H1 (cell line): Measurements from ENCODE around the gene ZNF473. TPM values are rescaled to one million over a fixed set of nuclear protein-coding genes. Genes with fewer than 3 reads are reported as not detected.

Experiments
- CTCF ChIA-PET: fragments of 300-600 bp; sonication (Branson Sonifier 250); formaldehyde crosslinking; loops from one replicate; lab custom pipeline; 2021; ENCODE audit not compliant: partially characterized antibody; lab: Charles Lee
- POLR2A ChIA-PET: fragments of 300-600 bp; sonication (Branson Sonifier 250); formaldehyde crosslinking; loops from one replicate; lab custom pipeline; 2021; ENCODE audit warnings: inconsistent platforms; ENCODE audit not compliant: partially characterized antibody; lab: Charles Lee
- DNase-seq, 2 experiments: peaks; one replicate each; pipeline versions ENCODE4 v3.0.0 to v3.0.0-alpha.2; 2010 to 2022; ENCODE audit warnings: low spot score in 2 of 2, low read depth in 1 of 2, mixed read lengths in 1 of 2
- FAIRE-seq: peaks from 2 replicates; lab custom pipeline; 2011; peaks lifted over from hg19 to GRCh38; lab: Jason Lieb, UNC
- H2AFZ ChIP-seq: 2 replicates; pipeline ENCODE4 v1.8.1; 2012; ENCODE audit warnings: low read length, inconsistent platforms
- H2AK5ac ChIP-seq: 2 replicates; pipeline ENCODE4 v1.6.1; 2013; ENCODE audit warnings: low read depth, low read length
- H2BK120ac ChIP-seq: replicated peaks from 2 replicates; pipeline ENCODE3; 2013; ENCODE audit warnings: low read depth, low read length, inconsistent platforms
- H2BK12ac ChIP-seq: 2 replicates; pipeline ENCODE4 v1.6.1; 2013; ENCODE audit warnings: low read depth, low read length
- H2BK15ac ChIP-seq: 2 replicates; pipeline ENCODE4 v1.6.1; 2013; ENCODE audit warnings: low read length
- H2BK20ac ChIP-seq: 2 replicates; pipeline ENCODE4 v1.6.1; 2013; ENCODE audit warnings: low read length
- H2BK5ac ChIP-seq: 2 replicates; pipeline ENCODE4 v1.6.1; 2013; ENCODE audit warnings: low read depth, low read length
- H3K14ac ChIP-seq: 2 replicates; pipeline ENCODE4 v1.6.1; 2013; ENCODE audit warnings: inconsistent platforms; ENCODE audit not compliant: insufficient read length
- H3K18ac ChIP-seq: 2 replicates; pipeline ENCODE4 v1.6.1; 2013; ENCODE audit warnings: low read length; ENCODE audit errors: extremely low read depth
- H3K23ac ChIP-seq: 2 replicates; pipeline ENCODE4 v1.6.1; 2013; ENCODE audit warnings: inconsistent platforms; ENCODE audit not compliant: insufficient read length
- H3K23me2 ChIP-seq: 2 replicates; pipeline ENCODE4 v1.6.1; 2013; ENCODE audit warnings: low read depth, low read length
- H3K27ac ChIP-seq: 2 replicates; pipeline ENCODE4 v1.6.1; 2011; ENCODE audit warnings: low read depth, low read length, inconsistent platforms
- H3K27me3 ChIP-seq, 4 experiments: replicated peaks in 1 of 4; 1 replicate in 1 of 4; 2 replicates in 3 of 4; pipeline versions ENCODE4 v1.6.1 to v1.8.1; 2011 to 2013; ENCODE audit warnings: low read length in 3 of 4, mild to moderate bottlenecking in 3 of 4, inconsistent platforms in 2 of 4, mixed read lengths in 2 of 4, moderate library complexity in 1 of 4; ENCODE audit not compliant: control insufficient read depth in 3 of 4, insufficient read depth in 3 of 4; ENCODE audit errors: extremely low read depth in 1 of 4
- H3K36me3 ChIP-seq, 4 experiments: 2 replicates each; pipeline versions ENCODE4 v1.6.1 to v1.8.1; 2011 to 2013; ENCODE audit warnings: mild to moderate bottlenecking in 4 of 4, low read length in 3 of 4, moderate library complexity in 2 of 4, control low read depth in 1 of 4, inconsistent platforms in 1 of 4; ENCODE audit not compliant: insufficient read depth in 4 of 4, control insufficient read depth in 2 of 4
- H3K4ac ChIP-seq: replicated peaks from 2 replicates; pipeline ENCODE3; 2013; ENCODE audit warnings: low read length, low read depth, mixed read lengths, inconsistent platforms; ENCODE audit not compliant: insufficient read length
- H3K4me1 ChIP-seq, 4 experiments: replicated peaks in 1 of 4; 1 replicate in 1 of 4; 2 replicates in 3 of 4; pipeline versions ENCODE4 v1.6.1 to v1.8.1; 2011 to 2013; ENCODE audit warnings: low read length in 3 of 4, inconsistent platforms in 2 of 4, mixed read lengths in 1 of 4; ENCODE audit not compliant: insufficient read depth in 4 of 4, control insufficient read depth in 3 of 4
- H3K4me2 ChIP-seq, 2 experiments: 2 replicates each; pipeline versions ENCODE4 v1.6.1 to v1.8.1; 2011 to 2013; ENCODE audit warnings: low read depth in 2 of 2, low read length in 2 of 2, control low read depth in 1 of 2, inconsistent platforms in 1 of 2, mild to moderate bottlenecking in 1 of 2; ENCODE audit not compliant: insufficient read depth in 1 of 2
- H3K4me3 ChIP-seq, 4 experiments: fragments of 200-600, 300-600 bp in 1 of 4; sonication (generic), shearing (Covaris generic), sonication (Bioruptor Twin) in 1 of 4; 2 replicates each; pipeline versions ENCODE4 v1.5.1 to v1.8.1; 2011 to 2016; ENCODE audit warnings: low read length in 4 of 4, low read depth in 3 of 4, control low read depth in 2 of 4, inconsistent platforms in 2 of 4, mild to moderate bottlenecking in 2 of 4, mixed read lengths in 1 of 4, moderate library complexity in 1 of 4; ENCODE audit not compliant: insufficient read depth in 2 of 4; ENCODE audit errors: extremely low read depth in 1 of 4
- H3K56ac ChIP-seq: replicated peaks from 2 replicates; pipeline ENCODE3; 2013; ENCODE audit warnings: low read depth, mild to moderate bottlenecking, mixed read lengths, low read length, inconsistent platforms; ENCODE audit not compliant: insufficient read length
- H3K79me1 ChIP-seq: 2 replicates; pipeline ENCODE4 v1.6.1; 2013; ENCODE audit warnings: low read depth, low read length, control low read depth
- H3K79me2 ChIP-seq, 2 experiments: 2 replicates each; pipeline versions ENCODE4 v1.6.1 to v1.8.1; 2012 to 2013; ENCODE audit warnings: low read length in 2 of 2, mild to moderate bottlenecking in 2 of 2, inconsistent platforms in 1 of 2; ENCODE audit not compliant: insufficient read depth in 2 of 2, control insufficient read depth in 1 of 2
- H3K9ac ChIP-seq, 4 experiments: replicated peaks in 1 of 4; 1 replicate in 1 of 4; 2 replicates in 3 of 4; pipeline versions ENCODE4 v1.6.1 to v1.8.1; 2011 to 2013; ENCODE audit warnings: low read depth in 3 of 4, low read length in 3 of 4, control low read depth in 2 of 4, mild to moderate bottlenecking in 2 of 4, moderate library complexity in 2 of 4, inconsistent platforms in 1 of 4; ENCODE audit errors: extremely low read depth in 1 of 4
- H3K9me3 ChIP-seq, 2 experiments: 2 replicates each; pipeline versions ENCODE4 v1.6.1 to v1.8.1; 2012 to 2013; ENCODE audit warnings: mild to moderate bottlenecking in 2 of 2, moderate library complexity in 2 of 2, control low read depth in 1 of 2, inconsistent platforms in 1 of 2, low read depth in 1 of 2, low read length in 1 of 2, mixed read lengths in 1 of 2; ENCODE audit not compliant: insufficient read depth in 2 of 2
- H4K20me1 ChIP-seq, 2 experiments: replicated peaks in 1 of 2; 2 replicates each; pipeline versions ENCODE3 to v1.8.1; 2011 to 2013; ENCODE audit warnings: inconsistent platforms in 2 of 2, low read length in 2 of 2, mild to moderate bottlenecking in 1 of 2; ENCODE audit not compliant: insufficient read depth in 2 of 2, control insufficient read depth in 1 of 2
- H4K5ac ChIP-seq: 2 replicates; pipeline ENCODE4 v1.6.1; 2013; ENCODE audit warnings: low read length, low read depth, mixed read lengths, inconsistent platforms; ENCODE audit not compliant: insufficient read length
- H4K8ac ChIP-seq: 2 replicates; pipeline ENCODE4 v1.8.0; 2013; ENCODE audit warnings: mild to moderate bottlenecking, moderate library complexity, low read length, inconsistent platforms; ENCODE audit not compliant: insufficient read depth; ENCODE audit errors: extremely low read depth
- H4K91ac ChIP-seq: replicated peaks from 2 replicates; pipeline ENCODE3; 2013; ENCODE audit warnings: low read length, mixed read lengths, inconsistent platforms; ENCODE audit not compliant: insufficient read length
- ATF2 ChIP-seq: IDR thresholded peaks from 2 replicates; pipeline ENCODE4 v1.6.1; 2012; ENCODE audit warnings: low read length, inconsistent platforms
- BCL11A ChIP-seq, 2 experiments: IDR thresholded peaks; one replicate each; pipeline ENCODE4 v1.6.1; 2011; ENCODE audit warnings: low read depth in 2 of 2, low read length in 2 of 2, mild to moderate bottlenecking in 2 of 2
- FOSL1 ChIP-seq: IDR thresholded peaks from 2 replicates; pipeline ENCODE4 v1.6.1; 2011; ENCODE audit warnings: mild to moderate bottlenecking, low read depth, low read length, moderate library complexity; ENCODE audit not compliant: insufficient read depth
- HDAC2 ChIP-seq, 2 experiments: fragments of 300-600 bp in 1 of 2; sonication (generic) in 1 of 2; IDR thresholded peaks; 2 replicates each; pipeline ENCODE4 v1.6.1; 2011 to 2012; ENCODE audit warnings: low read depth in 2 of 2, low read length in 2 of 2, mild to moderate bottlenecking in 2 of 2, moderate library complexity in 2 of 2, borderline replicate concordance in 1 of 2, inconsistent platforms in 1 of 2
- KDM5A ChIP-seq: fragments of 200-600 bp; IDR thresholded peaks from 2 replicates; pipeline ENCODE4 v1.7.1; 2012; ENCODE audit warnings: mild to moderate bottlenecking, low read length, inconsistent platforms, mixed read lengths
- NRF1 ChIP-seq: IDR thresholded peaks from 2 replicates; pipeline ENCODE4 v1.6.1; 2011; ENCODE audit warnings: mild to moderate bottlenecking, low read depth, low read length, improper control_type of control experiment
- PHF8 ChIP-seq: fragments of 200-600 bp; sonication (generic); conservative IDR thresholded peaks from 2 replicates; pipeline ENCODE4 v1.7.1; 2012; ENCODE audit warnings: low read depth, mild to moderate bottlenecking, inconsistent platforms, low read length, moderate library complexity
- RBBP5 ChIP-seq: IDR thresholded peaks from 2 replicates; pipeline ENCODE4 v1.7.1; 2012; ENCODE audit warnings: low read depth, mild to moderate bottlenecking, inconsistent platforms, low read length, moderate library complexity, borderline replicate concordance
- SIX5 ChIP-seq: IDR thresholded peaks from 2 replicates; pipeline ENCODE4 v1.6.1; 2011; ENCODE audit warnings: mild to moderate bottlenecking, low read depth, low read length
- SP4 ChIP-seq: IDR thresholded peaks from 2 replicates; pipeline ENCODE4 v1.6.1; 2012; ENCODE audit warnings: low read length, inconsistent platforms
- TAF1 ChIP-seq: IDR thresholded peaks from 2 replicates; pipeline ENCODE4 v1.6.1; 2011; ENCODE audit warnings: mild to moderate bottlenecking, low read depth, low read length
- TAF7 ChIP-seq: optimal IDR thresholded peaks from 2 replicates; pipeline ENCODE3; 2011; ENCODE audit warnings: low read depth, mild to moderate bottlenecking, inconsistent platforms, low read length, moderate library complexity, borderline replicate concordance
- TBP ChIP-seq: IDR thresholded peaks from 2 replicates; pipeline ENCODE4 v1.6.1; 2011; ENCODE audit warnings: low read depth, low read length, improper control_type of control experiment
- WGBS, 2 experiments: shearing (Covaris generic) in 1 of 2; methylation state at CpG; one replicate each; pipeline versions ENCODE4 v1.1.6 to v1.1.7; 2013 to 2015; ENCODE audit warnings: low lambda C conversion rate in 2 of 2, mixed read lengths in 2 of 2, inconsistent platforms in 1 of 2, low coverage in 1 of 2, missing lambda C conversion rate in 1 of 2; ENCODE audit not compliant: insufficient replicate concordance in 2 of 2, insufficient coverage in 1 of 2, insufficient read length in 1 of 2; ENCODE audit errors: extremely low coverage in 1 of 2, missing lambda C conversion rate in 1 of 2; 5-methylcytosine and 5-hydroxymethylcytosine counted together
- polyA plus RNA-seq, 7 experiments: library from polyadenylated mRNA; depleted of rRNA in 3 of 7; stranded (reverse) in 5 of 7; unstranded in 2 of 7; fragments of >200 nt in 5 of 7; fragments of 200-250 nt in 2 of 7; gene quantifications; 1 replicate in 5 of 7; 2 replicates in 1 of 7; 4 replicates in 1 of 7; pipeline versions ENCODE4 v1.2.1 to v1.2.3, GENCODE V29; 2011 to 2013; ENCODE audit warnings: missing spikeins in 2 of 7, mixed read lengths in 2 of 7
- total RNA-seq: library from RNA; stranded (reverse); fragmentation: NEBNext Ultra II Directional; extraction: Animal tissue kit (Norgen Biotek cat#: 25700); gene quantifications from 2 replicates; pipeline ENCODE4 v1.2.1, GENCODE V29; 2021

ZNF473 gene
- total and polyA plus RNA-seq, 2 of the 8 experiments (the other 6 are each of a cell fraction or from before 2014, with no cell fraction given), result 5.2 to 11.7 TPM

- Histone ChIP-seq H2BK15ac (no peak overlapping the region), H3K4ac (no peak overlapping the region), H4K91ac (no peak overlapping the region), H2AK5ac (no peak overlapping the region), H3K9me3 (peaks cover 47 to 71% of the 10 kb centered on the region in 2 experiments), H2AFZ (no peak overlapping the region), H2BK120ac (no peak overlapping the region), H3K56ac (no peak overlapping the region), H3K23ac (no peak overlapping the region), H3K23me2 (no peaks in the 10 kb centered on the region), H4K20me1 (no peaks in the 10 kb centered on the region), H2BK5ac (no peak overlapping the region), H2BK20ac (no peak overlapping the region), H3K79me1 (no peaks in the 10 kb centered on the region), H3K27ac (no peak overlapping the region), H4K5ac (no peak overlapping the region), H3K18ac (no peak overlapping the region), H3K27me3 (no peaks in the 10 kb centered on the region), H3K4me3 (no peak overlapping the region), H2BK12ac (no peak overlapping the region), H3K4me1 (no peaks in the 10 kb centered on the region), H3K4me2 (no peak overlapping the region), H3K79me2 (no peaks in the 10 kb centered on the region), H3K36me3 (no peaks in the 10 kb centered on the region), H3K9ac (no peak overlapping the region), H3K14ac (no peak overlapping the region), H4K8ac (no peak overlapping the region)
- DNase-seq (no peak), FAIRE-seq (no peak)
- 87% methylated on average over 9 of the region's 10 CpGs; no CpG with 5 or more reads in 1 of the 2 experiments for WGBS, 2 experiments
- CTCF ChIA-PET, result interaction anchor here (0.5 kb wide), 1 partner anchor 1029 kb away, joined by 4 read pairs; no protein-coding TSS in a partner anchor
- POLR2A ChIA-PET, result no interaction called here
- TF ChIP-seq TAF7, result no peak
- TF ChIP-seq TAF1, result no peak
- no peak for TF ChIP-seq NRF1
- no peak for TF ChIP-seq ATF2
- TF ChIP-seq PHF8, result no peak
- TF ChIP-seq BCL11A (IDR thresholded peaks at IDR 0.05; ENCODE audit: low read depth in 2 of 2, low read length in 2 of 2), result no peak
- no peak for TF ChIP-seq SP4
- TF ChIP-seq TBP, result no peak
- no peak for TF ChIP-seq KDM5A
- no peak for TF ChIP-seq FOSL1
- no peak for TF ChIP-seq RBBP5
- TF ChIP-seq SIX5, result no peak
- no peak for TF ChIP-seq HDAC2 (IDR thresholded peaks at IDR 0.05; ENCODE audit: borderline replicate concordance in 1 of 2, low read depth in 2 of 2, low read length in 2 of 2)
These were observed 40.1 kb downstream of the ZNF473 start for GRCh38 chr19:50065938-50066337.
